Activated T-cell treated with anti-CD3 and anti-CD28 coated beads, Interleukin-2, amount 50 U/mL, for 24 hours (primary cell): ENCODE data around the gene PBRM1.
"Not testable (repeated sequence)": the region's sequence is repeated elsewhere in the genome, so short reads cannot be mapped to it uniquely, and the experiment has no call there.

Source experiments
- DNase-seq: peaks from one replicate; pipeline ENCODE4 v3.0.0-alpha.2; 2020
- H3K27ac Mint-ChIP-seq: 2 replicates; pipeline ENCODE4 v1.8.0; 2020; ENCODE audit warnings: mild to moderate bottlenecking, mixed read lengths
- H3K27me3 Mint-ChIP-seq: 2 replicates; pipeline ENCODE4 v1.8.0; 2020; ENCODE audit warnings: mixed read lengths
- H3K36me3 Mint-ChIP-seq: 2 replicates; pipeline ENCODE4 v1.8.0; 2020; ENCODE audit warnings: low read depth, mixed read lengths
- H3K4me1 Mint-ChIP-seq: 2 replicates; pipeline ENCODE4 v1.8.0; 2020; ENCODE audit warnings: low read depth, mixed read lengths
- H3K4me3 Mint-ChIP-seq: 2 replicates; pipeline ENCODE4 v1.8.0; 2020; ENCODE audit warnings: mild to moderate bottlenecking, moderate library complexity, mixed read lengths
- H3K9me3 Mint-ChIP-seq: 2 replicates; pipeline ENCODE4 v1.8.0; 2020; ENCODE audit warnings: mixed read lengths

Gene PBRM1

GRCh38 chr3:52685709-52686691, at the start of gene PBRM1, which contains the start of gene GNL3:
Gene PBRM1 (minus strand): TSS chr3:52685913.
Gene GNL3 (plus strand): TSS chr3:52686032. CDS start chr3:52686093, 61 bp downstream.
- Mint-ChIP-seq H3K36me3 (peaks cover 83% of the 10 kb centered on the region), H3K9me3 (no peaks in the 10 kb centered on the region), H3K27ac (peak within 1 kb of the TSS; percentile 99), H3K27me3 (no peaks in the 10 kb centered on the region), H3K4me3 (peak within 1 kb of the TSS; percentile 99), H3K4me1 (peaks cover 73% of the 10 kb centered on the region)
- peak; percentile 94 for DNase-seq

- H3K4me1 Mint-ChIP-seq: peaks cover 13% of the 10 kb centered on the region
Observed at GRCh38 chr3:52733256-52733891, 47.7 kb upstream of the PBRM1 start.

GRCh38 chr3:52731590-52731989, 45.9 kb upstream of the PBRM1 start:
- peaks cover 13% of the 10 kb centered on the region for H3K4me1 Mint-ChIP-seq
- H3K27me3 Mint-ChIP-seq: no peaks in the 10 kb centered on the region
- peaks cover 26% of the 10 kb centered on the region for H3K9me3 Mint-ChIP-seq
- H3K36me3 Mint-ChIP-seq: peaks cover 90% of the 10 kb centered on the region
- no peak overlapping the region for H3K27ac Mint-ChIP-seq
- DNase-seq: no peak
- H3K4me3 Mint-ChIP-seq: no peak overlapping the region

More at GRCh38 chr3:52733256-52733891, 47.7 kb upstream of the PBRM1 start:
- DNase-seq: no peak
- Mint-ChIP-seq H3K27ac (no peak overlapping the region), H3K4me3 (no peak overlapping the region), H3K27me3 (no peaks in the 10 kb centered on the region), H3K9me3 (peaks cover 25% of the 10 kb centered on the region), H3K36me3 (peaks cover 91% of the 10 kb centered on the region)

GRCh38 chr3:52730681-52731080, 45.0 kb upstream of the PBRM1 start:
- H3K27me3 Mint-ChIP-seq: no peaks in the 10 kb centered on the region
- peaks cover 87% of the 10 kb centered on the region for H3K36me3 Mint-ChIP-seq
- no peak overlapping the region for H3K4me3 Mint-ChIP-seq
- H3K9me3 Mint-ChIP-seq: peaks cover 26% of the 10 kb centered on the region
- peak overlapping the region; percentile 9 for H3K27ac Mint-ChIP-seq
- no peak for DNase-seq
- peaks cover 13% of the 10 kb centered on the region for H3K4me1 Mint-ChIP-seq

GRCh38 chr3:52728753-52729152, 43.0 kb upstream of the PBRM1 start:
- H3K9me3 Mint-ChIP-seq: peaks cover 26% of the 10 kb centered on the region
- not testable (repeated sequence) for DNase-seq, H3K4me3 Mint-ChIP-seq, H3K27ac Mint-ChIP-seq, H3K27me3 Mint-ChIP-seq
- peaks cover 13% of the 10 kb centered on the region for H3K4me1 Mint-ChIP-seq
- H3K36me3 Mint-ChIP-seq: peaks cover 69% of the 10 kb centered on the region

GRCh38 chr3:52724511-52724910, 38.8 kb upstream of the PBRM1 start:
- H3K4me1 Mint-ChIP-seq: peaks cover 26% of the 10 kb centered on the region
- peaks cover 9% of the 10 kb centered on the region for H3K9me3 Mint-ChIP-seq
- no peaks in the 10 kb centered on the region for H3K27me3 Mint-ChIP-seq
- peaks cover 39% of the 10 kb centered on the region for H3K36me3 Mint-ChIP-seq
- H3K27ac Mint-ChIP-seq: no peak overlapping the region
- no peak for DNase-seq
- no peak overlapping the region for H3K4me3 Mint-ChIP-seq

- DNase-seq: no peak
- Mint-ChIP-seq H3K36me3 (peaks cover 36% of the 10 kb centered on the region), H3K27me3 (no peaks in the 10 kb centered on the region), H3K9me3 (peaks cover 7% of the 10 kb centered on the region), H3K27ac (no peak overlapping the region), H3K4me1 (peaks cover 26% of the 10 kb centered on the region), H3K4me3 (no peak overlapping the region)
Observed at GRCh38 chr3:52723935-52724334, 38.2 kb upstream of the PBRM1 start.

- Mint-ChIP-seq H3K4me1 (peaks cover 26% of the 10 kb centered on the region), H3K36me3 (peaks cover 28% of the 10 kb centered on the region), H3K4me3 (no peak overlapping the region), H3K9me3 (no peaks in the 10 kb centered on the region), H3K27me3 (no peaks in the 10 kb centered on the region), H3K27ac (peak overlapping the region; percentile 44)
- no peak for DNase-seq
Observed at GRCh38 chr3:52722491-52722890, 36.8 kb upstream of the PBRM1 start.

GRCh38 chr3:52721730-52722008, 36.0 kb upstream of the PBRM1 start:
- no peak for DNase-seq
- Mint-ChIP-seq H3K27ac (peak overlapping the region; percentile 82), H3K9me3 (no peaks in the 10 kb centered on the region), H3K27me3 (no peaks in the 10 kb centered on the region), H3K36me3 (peaks cover 23% of the 10 kb centered on the region), H3K4me1 (peaks cover 26% of the 10 kb centered on the region), H3K4me3 (no peak overlapping the region)

- Mint-ChIP-seq H3K9me3 (no peaks in the 10 kb centered on the region), H3K4me3 (no peak overlapping the region), H3K27ac (peak overlapping the region; percentile 82), H3K4me1 (peaks cover 26% of the 10 kb centered on the region), H3K36me3 (peaks cover 23% of the 10 kb centered on the region), H3K27me3 (no peaks in the 10 kb centered on the region)
- DNase-seq: no peak
Observed at GRCh38 chr3:52721002-52721729, 35.5 kb upstream of the PBRM1 start.

GRCh38 chr3:52719618-52720017, 33.9 kb upstream of the PBRM1 start:
- Mint-ChIP-seq H3K9me3 (no peaks in the 10 kb centered on the region), H3K4me3 (no peak overlapping the region), H3K27ac (no peak overlapping the region)

GRCh38 chr3:52715714-52716305, 30.1 kb upstream of the PBRM1 start:
- Mint-ChIP-seq H3K27ac (no peak overlapping the region), H3K9me3 (no peaks in the 10 kb centered on the region), H3K27me3 (no peaks in the 10 kb centered on the region), H3K36me3 (peaks cover 26% of the 10 kb centered on the region), H3K4me3 (no peak overlapping the region), H3K4me1 (peaks cover 10% of the 10 kb centered on the region)
- no peak for DNase-seq

More at GRCh38 chr3:52719618-52720017, 33.9 kb upstream of the PBRM1 start:
- no peak for DNase-seq
- H3K4me1 Mint-ChIP-seq: peaks cover 26% of the 10 kb centered on the region
- no peaks in the 10 kb centered on the region for H3K27me3 Mint-ChIP-seq
- H3K36me3 Mint-ChIP-seq: peaks cover 19% of the 10 kb centered on the region

GRCh38 chr3:52714335-52715302, 28.9 kb upstream of the PBRM1 start:
- Mint-ChIP-seq H3K4me1 (peaks cover 6% of the 10 kb centered on the region), H3K27ac (no peak overlapping the region), H3K36me3 (peaks cover 33% of the 10 kb centered on the region), H3K9me3 (no peaks in the 10 kb centered on the region), H3K4me3 (no peak overlapping the region), H3K27me3 (no peaks in the 10 kb centered on the region)
- no peak for DNase-seq
